OCI-LY7 (cell line): Measurements from ENCODE around the gene ATP9B. TPM values are rescaled to one million over a fixed set of nuclear protein-coding genes. Genes with fewer than 3 reads are reported as not detected.

Experiments
- BruUV-seq: library from RNA; stranded (reverse); fragments of 400-500 nt; replicated peaks from 2 replicates; lab custom pipeline; 2021; lab: Mats Ljungman, UMichigan
- CTCF ChIA-PET: fragments of 300-600 bp; sonication (Branson Sonifier 250); formaldehyde crosslinking; loops from one replicate; lab custom pipeline; 2022; ENCODE audit warnings: antibody characterized with exemption; ENCODE audit not compliant: unreplicated experiment; lab: Charles Lee
- POLR2A ChIA-PET: fragments of 300-600 bp; sonication (Branson Sonifier 250); formaldehyde crosslinking; loops from one replicate; lab custom pipeline; 2022; ENCODE audit warnings: antibody characterized with exemption; lab: Charles Lee
- DNase-seq: peaks from one replicate; pipeline ENCODE4 v3.0.0-alpha.2; 2015; ENCODE audit warnings: low spot score
- H2AFZ ChIP-seq: fragments of 200-600 bp; sonication (generic), shearing (Covaris generic); 2 replicates; pipeline ENCODE4 v1.6.1; 2014; ENCODE audit warnings: mild to moderate bottlenecking, antibody characterized with exemption, low read length, moderate library complexity
- H3K27ac ChIP-seq: fragments of 200-600 bp; sonication (generic); 2 replicates; pipeline ENCODE4 v1.5.1; 2014; ENCODE audit warnings: mixed run types, low read depth, mild to moderate bottlenecking, moderate library complexity, low read length, inconsistent platforms; ENCODE audit not compliant: poor library complexity, severe bottlenecking
- H3K36me3 ChIP-seq: fragments of 200-600 bp; sonication (generic); 2 replicates; pipeline ENCODE4 v1.6.1; 2014; ENCODE audit warnings: mild to moderate bottlenecking, antibody characterized with exemption, low read length, moderate library complexity, mixed read lengths; ENCODE audit not compliant: insufficient read depth
- H3K4me1 ChIP-seq: fragments of 200-600 bp; sonication (generic); 2 replicates; pipeline ENCODE4 v1.5.1; 2014; ENCODE audit warnings: mild to moderate bottlenecking, low read length; ENCODE audit not compliant: insufficient read depth, poor library complexity, severe bottlenecking
- H3K4me2 ChIP-seq: fragments of 200-600 bp; sonication (generic); 2 replicates; pipeline ENCODE4 v1.6.1; 2014; ENCODE audit warnings: mild to moderate bottlenecking, low read length
- H3K4me3 ChIP-seq: fragments of 200-600 bp; sonication (generic); 2 replicates; pipeline ENCODE4 v1.5.1; 2014; ENCODE audit warnings: mild to moderate bottlenecking, low read depth, low read length; ENCODE audit not compliant: poor library complexity, severe bottlenecking
- H3K79me2 ChIP-seq: fragments of 200-600 bp; sonication (generic); 2 replicates; pipeline ENCODE4 v1.6.1; 2016; ENCODE audit warnings: low read depth, mild to moderate bottlenecking, low read length, moderate library complexity, mixed read lengths; ENCODE audit not compliant: insufficient read depth
- H3K9me2 ChIP-seq: fragments of 200-600 bp; sonication (generic); 2 replicates; pipeline ENCODE4 v1.6.1; 2016; ENCODE audit warnings: mild to moderate bottlenecking, low read length, mixed read lengths; ENCODE audit not compliant: insufficient read depth
- H3K9me3 ChIP-seq: fragments of 200-600 bp; sonication (generic); 2 replicates; pipeline ENCODE4 v1.6.1; 2014; ENCODE audit warnings: mild to moderate bottlenecking, mixed run types, low read length, mixed read lengths
- H4K20me1 ChIP-seq: fragments of 200-600 bp; sonication (generic); 2 replicates; pipeline ENCODE4 v1.6.1; 2014; ENCODE audit warnings: mild to moderate bottlenecking, antibody characterized with exemption, low read length, moderate library complexity, mixed read lengths; ENCODE audit not compliant: insufficient read depth
- CTCF ChIP-seq: fragments of 200-600 bp; sonication (generic); conservative IDR thresholded peaks from 2 replicates; pipeline ENCODE4 v1.5.1; 2014; ENCODE audit warnings: mild to moderate bottlenecking, antibody characterized with exemption, low read length, moderate library complexity, mixed read lengths
- EZH2phosphoT487 ChIP-seq: fragments of 200-600 bp; sonication (generic); IDR thresholded peaks from 2 replicates; pipeline ENCODE4 v1.6.1; 2018; ENCODE audit warnings: low read depth, borderline replicate concordance, mild to moderate bottlenecking, mixed run types, antibody characterized with exemption, low read length, moderate library complexity, mixed read lengths
- intact Hi-C: fragments of 100-400 bp; cut with micrococcal nuclease; formaldehyde crosslinking; loops from one replicate; pipeline ENCODE4 v1.10.0; 2022; ENCODE audit not compliant: unreplicated experiment
- total RNA-seq, 2 experiments: library from RNA; depleted of rRNA in 1 of 2; stranded (reverse); fragments of >200 nt in 1 of 2; shearing (Covaris generic) in 1 of 2; gene quantifications; 2 replicates each; pipeline ENCODE4 v1.2.3, GENCODE V29; 2014 to 2022

Gene ATP9B
- total RNA-seq, 2 experiments from 2014 or later = 27.1 to 36.4 TPM

GRCh38 chr18:79321625-79322405 is 252.6 kb downstream of the ATP9B start:
- no peaks in the 10 kb centered on the region for H3K79me2 ChIP-seq
- no peak overlapping the region for H3K27ac ChIP-seq
- ChIA-PET CTCF (no interaction called here), POLR2A (interaction anchor here (0.7 kb wide), 1 partner anchor 93 kb away, joined by 4 read pairs; no protein-coding TSS in a partner anchor)
- no TSS peak for BruUV-seq
- intact Hi-C loops = no loop called here
- no peaks in the 10 kb centered on the region for H3K9me2 ChIP-seq
- H3K9me3 ChIP-seq = 0 out of 2 replicates have a peak, but pooled peaks cover under 1% of the 10 kb centered on the region
- no peak overlapping the region for H3K4me3 ChIP-seq
- no peak for TF ChIP-seq EZH2phosphoT487
- TF ChIP-seq CTCF = no peak
- H2AFZ ChIP-seq = no peak overlapping the region
- H3K4me1 ChIP-seq = no peaks in the 10 kb centered on the region
- H3K36me3 ChIP-seq = peaks cover 5% of the 10 kb centered on the region; the same call in 1 of the 2 replicates
- no peaks in the 10 kb centered on the region for H4K20me1 ChIP-seq
- H3K4me2 ChIP-seq = no peak overlapping the region
- no peak for DNase-seq

GRCh38 chr18:79322441-79322840 is 253.2 kb downstream of the ATP9B start:
- Histone ChIP-seq H3K4me2 (no peak overlapping the region), H3K4me3 (no peak overlapping the region), H3K36me3 (peaks cover 8% of the 10 kb centered on the region; the same call in 1 of the 2 replicates), H4K20me1 (no peaks in the 10 kb centered on the region), H3K4me1 (no peaks in the 10 kb centered on the region), H2AFZ (no peak overlapping the region), H3K79me2 (no peaks in the 10 kb centered on the region), H3K9me3 (0 out of 2 replicates have a peak, but pooled peaks cover 5% of the 10 kb centered on the region), H3K9me2 (no peaks in the 10 kb centered on the region), H3K27ac (no peak overlapping the region)
- POLR2A ChIA-PET = no interaction called here
- intact Hi-C loops = no loop called here
- BruUV-seq = no TSS peak
- no peak for DNase-seq
- CTCF ChIA-PET = no interaction called here
- TF ChIP-seq CTCF = no peak
- no peak for TF ChIP-seq EZH2phosphoT487

GRCh38 chr18:79323471-79323870 is 254.3 kb downstream of the ATP9B start:
- H3K79me2 ChIP-seq = no peaks in the 10 kb centered on the region
- POLR2A ChIA-PET = no interaction called here
- CTCF ChIA-PET = no interaction called here
- H3K4me1 ChIP-seq = no peaks in the 10 kb centered on the region
- intact Hi-C loops = no loop called here
- H3K4me3 ChIP-seq = no peak overlapping the region
- BruUV-seq = no TSS peak
- no peak overlapping the region for H3K27ac ChIP-seq
- H4K20me1 ChIP-seq = no peaks in the 10 kb centered on the region
- H3K36me3 ChIP-seq = peaks cover 8% of the 10 kb centered on the region; the same call in 1 of the 2 replicates
- H3K9me2 ChIP-seq = no peaks in the 10 kb centered on the region
- no peak overlapping the region for H2AFZ ChIP-seq
- 0 out of 2 replicates have a peak, but pooled peaks cover 5% of the 10 kb centered on the region for H3K9me3 ChIP-seq
- H3K4me2 ChIP-seq = no peak overlapping the region
- DNase-seq = no peak
- TF ChIP-seq EZH2phosphoT487 (no peak), CTCF (no peak)
